Neutrophil (primary cell): ENCODE measurements around the gene OR6C4.
"Not testable (repeated sequence)": the region's sequence is repeated elsewhere in the genome, so short reads cannot be mapped to it uniquely, and the experiment has no call there.

Experiments used
- H3K27ac ChIP-seq: fragments of 200-600 bp; sonication (generic); 2 replicates; pipeline ENCODE4 v1.5.1; 2016; ENCODE audit warnings: mild to moderate bottlenecking, moderate library complexity
- H3K27me3 ChIP-seq: fragments of 200-600 bp; sonication (generic); 2 replicates; pipeline ENCODE4 v1.6.0; 2016; ENCODE audit warnings: mild to moderate bottlenecking
- H3K36me3 ChIP-seq: fragments of 200-600 bp; sonication (generic); 2 replicates; pipeline ENCODE4 v1.5.1; 2017
- H3K4me1 ChIP-seq, 2 experiments: fragments of 200-600 bp in 1 of 2; sonication (generic) in 1 of 2; 1 replicate in 1 of 2; 2 replicates in 1 of 2; pipeline versions ENCODE4 v1.5.1 to v1.6.1; 2013 to 2016; ENCODE audit warnings: low read depth in 1 of 2, low read length in 1 of 2, mild to moderate bottlenecking in 1 of 2, moderate library complexity in 1 of 2; ENCODE audit not compliant: control insufficient read depth in 1 of 2, insufficient read depth in 1 of 2
- H3K4me3 ChIP-seq, 2 experiments: fragments of 200-600 bp in 1 of 2; sonication (generic) in 1 of 2; 1 replicate in 1 of 2; 2 replicates in 1 of 2; pipeline ENCODE4 v1.5.1; 2013 to 2016; ENCODE audit warnings: low read depth in 1 of 2, low read length in 1 of 2, mild to moderate bottlenecking in 1 of 2, moderate library complexity in 1 of 2
- H3K9me3 ChIP-seq: fragments of 200-600 bp; sonication (generic); 2 replicates; pipeline ENCODE4 v1.5.1; 2016
- TF ChIP-seq, protein P1 (sequence below): fragments of 200-600 bp; sonication (generic); IDR thresholded peaks from 2 replicates; pipeline ENCODE4 v1.5.1; 2016; ENCODE audit warnings: antibody characterized with exemption

Gene OR6C4

GRCh38 chr12:55548756-55549155, 646 bp upstream of the OR6C4 start:
- Histone ChIP-seq H3K9me3 (no peaks in the 10 kb centered on the region), H3K4me3 (no peak overlapping the region), H3K27me3 (no peaks in the 10 kb centered on the region), H3K27ac (no peak overlapping the region), H3K4me1 (no peaks in the 10 kb centered on the region), H3K36me3 (no peaks in the 10 kb centered on the region)
- TF ChIP-seq, protein P1, sequence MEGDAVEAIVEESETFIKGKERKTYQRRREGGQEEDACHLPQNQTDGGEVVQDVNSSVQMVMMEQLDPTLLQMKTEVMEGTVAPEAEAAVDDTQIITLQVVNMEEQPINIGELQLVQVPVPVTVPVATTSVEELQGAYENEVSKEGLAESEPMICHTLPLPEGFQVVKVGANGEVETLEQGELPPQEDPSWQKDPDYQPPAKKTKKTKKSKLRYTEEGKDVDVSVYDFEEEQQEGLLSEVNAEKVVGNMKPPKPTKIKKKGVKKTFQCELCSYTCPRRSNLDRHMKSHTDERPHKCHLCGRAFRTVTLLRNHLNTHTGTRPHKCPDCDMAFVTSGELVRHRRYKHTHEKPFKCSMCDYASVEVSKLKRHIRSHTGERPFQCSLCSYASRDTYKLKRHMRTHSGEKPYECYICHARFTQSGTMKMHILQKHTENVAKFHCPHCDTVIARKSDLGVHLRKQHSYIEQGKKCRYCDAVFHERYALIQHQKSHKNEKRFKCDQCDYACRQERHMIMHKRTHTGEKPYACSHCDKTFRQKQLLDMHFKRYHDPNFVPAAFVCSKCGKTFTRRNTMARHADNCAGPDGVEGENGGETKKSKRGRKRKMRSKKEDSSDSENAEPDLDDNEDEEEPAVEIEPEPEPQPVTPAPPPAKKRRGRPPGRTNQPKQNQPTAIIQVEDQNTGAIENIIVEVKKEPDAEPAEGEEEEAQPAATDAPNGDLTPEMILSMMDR = no peak

GRCh38 chr12:55554296-55554695, 4.9 kb downstream of the OR6C4 start:
- Histone ChIP-seq H3K27ac (no peak overlapping the region), H3K4me1 (no peaks in the 10 kb centered on the region), H3K4me3 (no peak overlapping the region), H3K36me3 (no peaks in the 10 kb centered on the region), H3K27me3 (no peaks in the 10 kb centered on the region), H3K9me3 (no peaks in the 10 kb centered on the region)
- TF ChIP-seq, protein P1 = no peak

DNA sequence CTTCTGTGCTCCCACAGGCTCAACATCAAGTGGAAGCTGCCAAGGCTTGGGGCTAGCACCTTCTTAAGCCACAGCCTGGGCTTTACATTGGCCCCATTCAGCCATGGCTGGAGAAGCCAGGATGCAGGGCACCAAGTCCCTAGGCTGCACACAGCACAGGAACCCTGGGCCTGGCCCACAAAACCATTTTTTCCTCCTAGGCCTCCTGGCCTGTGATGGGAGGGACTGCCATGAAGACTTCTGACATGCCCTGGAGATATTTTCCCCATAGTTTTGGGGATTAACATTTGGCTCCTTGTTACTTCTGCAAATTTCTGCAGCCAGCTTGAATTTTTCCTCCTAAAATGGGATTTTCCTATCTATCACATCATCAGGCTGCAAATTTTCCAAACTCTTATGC, 20.7 kb downstream of the OR6C4 start:
- H3K36me3 ChIP-seq, H3K27ac ChIP-seq, H3K4me1 ChIP-seq, H3K27me3 ChIP-seq, H3K4me3 ChIP-seq: not testable (repeated sequence)
- H3K9me3 ChIP-seq = peaks cover 19% of the 10 kb centered on the region

DNA sequence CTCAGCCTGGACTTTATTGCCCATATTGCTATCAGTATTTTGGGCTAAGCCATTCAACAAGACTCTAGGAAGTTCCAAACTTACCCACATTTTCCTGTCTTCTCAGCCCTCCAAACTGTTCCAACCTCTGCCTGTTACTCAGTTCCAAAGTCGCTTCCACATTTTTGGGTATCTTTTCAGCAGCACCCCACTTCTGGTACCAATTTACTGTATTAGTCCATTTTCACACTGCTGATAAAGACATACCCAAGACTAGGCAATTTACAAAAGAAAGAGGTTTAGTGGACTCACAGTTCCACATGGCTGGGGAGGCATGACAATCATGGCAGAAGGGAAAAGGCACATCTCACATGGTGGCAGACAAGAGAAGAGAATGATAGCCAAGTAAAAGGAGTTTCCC, 21.3 kb downstream of the OR6C4 start:
- peaks cover 19% of the 10 kb centered on the region for H3K9me3 ChIP-seq
- not testable (repeated sequence) for H3K4me3 ChIP-seq, H3K4me1 ChIP-seq, H3K27ac ChIP-seq, H3K36me3 ChIP-seq, H3K27me3 ChIP-seq

DNA sequence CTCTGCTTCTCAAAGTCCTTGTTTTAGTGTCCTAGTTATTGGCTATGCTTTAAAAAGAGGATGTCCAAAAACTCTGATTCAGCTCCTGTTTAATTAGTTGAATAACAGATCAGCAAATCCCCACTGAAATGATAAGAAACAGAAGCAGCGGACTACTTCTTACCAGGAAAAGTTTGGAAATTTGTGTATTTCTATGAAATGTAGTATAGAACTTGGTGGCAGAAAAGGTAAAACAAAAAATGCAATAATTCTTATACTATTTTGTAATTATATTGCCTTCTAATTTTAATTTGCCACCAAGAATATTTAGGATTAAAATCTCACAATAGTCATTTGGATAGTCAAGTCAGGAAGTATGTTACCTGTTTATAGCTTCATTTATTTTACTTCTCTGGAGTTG, 22.8 kb downstream of the OR6C4 start, which contains the start of gene OR2AP1:
Gene OR2AP1, plus strand, starts transcription at position 301 of the 400 bp plus-strand sequence. CDS start 1,947 bp downstream, outside the sequence.
- H3K27me3 ChIP-seq = no peaks in the 10 kb centered on the region
- H3K36me3 ChIP-seq = no peaks in the 10 kb centered on the region
- TF ChIP-seq, protein P1 = no peak
- H3K27ac ChIP-seq = no peak within 1 kb of the TSS
- H3K9me3 ChIP-seq = peaks cover 19% of the 10 kb centered on the region
- H3K4me3 ChIP-seq = no peak within 1 kb of the TSS
- no peaks in the 10 kb centered on the region for H3K4me1 ChIP-seq

- no peak overlapping the region for H3K4me3 ChIP-seq
- no peaks in the 10 kb centered on the region for H3K4me1 ChIP-seq
- TF ChIP-seq, protein P1 = no peak
- no peaks in the 10 kb centered on the region for H3K36me3 ChIP-seq
- no peak overlapping the region for H3K27ac ChIP-seq
- no peaks in the 10 kb centered on the region for H3K9me3 ChIP-seq
- peaks cover 17% of the 10 kb centered on the region for H3K27me3 ChIP-seq
Measured at GRCh38 chr12:55582066-55582465, 32.7 kb downstream of the OR6C4 start.

GRCh38 chr12:55585817-55586216, 36.4 kb downstream of the OR6C4 start:
- H3K27ac ChIP-seq = no peak overlapping the region
- H3K4me1 ChIP-seq = no peaks in the 10 kb centered on the region
- peaks cover 17% of the 10 kb centered on the region for H3K27me3 ChIP-seq
- H3K36me3 ChIP-seq = no peaks in the 10 kb centered on the region
- TF ChIP-seq, protein P1 = no peak
- no peak overlapping the region for H3K4me3 ChIP-seq
- H3K9me3 ChIP-seq = no peaks in the 10 kb centered on the region

DNA sequence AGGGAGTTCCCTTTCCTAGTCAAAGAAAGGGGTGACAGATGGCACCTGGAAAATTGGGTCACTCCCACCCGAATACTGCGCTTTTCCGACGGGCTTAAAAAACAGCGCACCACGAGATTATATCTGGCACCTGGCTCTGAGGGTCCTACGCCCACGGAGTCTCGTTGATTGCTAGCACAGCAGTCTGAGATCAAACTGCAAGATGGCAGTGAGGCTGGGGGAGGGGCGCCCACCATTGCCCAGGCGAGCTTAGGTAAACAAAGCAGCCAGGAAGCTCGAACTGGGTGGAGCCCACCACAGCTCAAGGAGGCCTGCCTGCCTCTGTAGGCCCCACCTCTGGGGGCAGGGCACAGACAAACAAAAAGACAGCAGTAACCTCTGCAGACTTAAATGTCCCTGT, 40.8 kb downstream of the OR6C4 start:
- H3K4me1 ChIP-seq, H3K36me3 ChIP-seq, H3K27ac ChIP-seq, H3K27me3 ChIP-seq, H3K4me3 ChIP-seq, H3K9me3 ChIP-seq: not testable (repeated sequence)
